Endothelial cell (in vitro differentiated cells): Measurements from ENCODE around the gene GXYLT2. TPM values are rescaled to one million over a fixed set of nuclear protein-coding genes. Genes with fewer than 3 reads are reported as not detected.
A peak's percentile ranks its signal among the peaks of the same experiment; 100 is the strongest.

Experiments
- DNase-seq: peaks from one replicate; pipeline ENCODE4 v3.0.0; 2021; ENCODE audit warnings: low spot score
- H3K27ac Mint-ChIP-seq: one replicate; pipeline ENCODE4 v1.8.0; 2021; ENCODE audit warnings: mixed read lengths, inconsistent platforms; ENCODE audit not compliant: unreplicated experiment
- H3K27me3 Mint-ChIP-seq: one replicate; pipeline ENCODE4 v1.8.0; 2021; ENCODE audit warnings: mild to moderate bottlenecking, moderate library complexity, mixed read lengths, inconsistent platforms; ENCODE audit not compliant: unreplicated experiment
- H3K36me3 Mint-ChIP-seq: one replicate; pipeline ENCODE4 v1.8.0; 2021; ENCODE audit warnings: mild to moderate bottlenecking, low read depth, mixed read lengths, inconsistent platforms; ENCODE audit not compliant: unreplicated experiment
- H3K4me1 Mint-ChIP-seq: one replicate; pipeline ENCODE4 v1.8.0; 2021; ENCODE audit warnings: mild to moderate bottlenecking, mixed read lengths, inconsistent platforms; ENCODE audit not compliant: unreplicated experiment
- H3K4me3 Mint-ChIP-seq: one replicate; pipeline ENCODE4 v1.8.0; 2021; ENCODE audit warnings: mild to moderate bottlenecking, mixed read lengths, inconsistent platforms; ENCODE audit not compliant: unreplicated experiment
- H3K9me3 Mint-ChIP-seq: one replicate; pipeline ENCODE4 v1.8.0; 2021; ENCODE audit warnings: mixed read lengths, inconsistent platforms; ENCODE audit not compliant: unreplicated experiment
- total RNA-seq: library from RNA; stranded (reverse); fragmentation: NEBNext Ultra II Directional; extraction: Animal tissue kit (Norgen Biotek cat#: 25700); gene quantifications from one replicate; pipeline ENCODE4 v1.2.1, GENCODE V29; 2021; ENCODE audit not compliant: unreplicated experiment
- TF ChIP-seq, protein P1 (sequence below): fragments of 200-600 bp; sonication (generic); IDR thresholded peaks from one replicate; pipeline ENCODE4 v1.5.0; 2021; ENCODE audit warnings: antibody characterized with exemption; ENCODE audit not compliant: unreplicated experiment

The GXYLT2 gene
- total RNA-seq, 1 donor from 2014 or later = 1.8 TPM

DNA sequence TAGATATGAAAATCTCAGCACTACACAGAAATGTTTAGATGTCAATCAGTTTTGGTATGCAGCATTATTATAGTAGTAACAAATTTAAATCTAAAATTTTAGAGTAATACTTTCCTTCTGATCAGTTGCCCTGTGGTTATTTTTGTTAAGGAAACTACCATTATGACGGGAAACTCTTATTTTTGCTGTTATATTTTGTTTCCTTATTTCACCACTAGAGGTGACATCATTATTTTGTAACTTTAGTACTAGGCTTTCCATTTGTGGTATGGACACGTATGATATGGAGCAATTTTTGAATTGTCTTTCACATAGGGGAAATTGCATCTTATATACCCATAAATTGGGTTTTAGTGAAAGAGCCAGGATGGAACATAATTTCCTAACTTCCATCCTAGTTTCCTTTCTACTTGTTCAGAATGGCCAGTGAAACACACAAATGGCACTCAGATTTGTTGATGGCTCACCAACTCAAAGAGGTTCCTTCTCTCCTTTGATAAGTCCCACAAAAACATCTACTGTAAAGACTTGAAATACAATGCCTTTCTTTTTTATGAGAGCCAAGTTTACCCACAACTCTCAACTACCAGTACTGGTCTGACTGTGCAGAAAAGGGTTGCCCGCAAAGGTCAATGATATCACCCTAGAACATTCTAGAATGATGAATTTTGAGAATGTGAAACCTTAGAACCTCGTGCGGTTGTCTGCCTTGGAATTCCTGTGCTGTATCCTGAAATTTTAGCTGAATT lies 89.4 kb downstream of the GXYLT2 start:
- peaks cover 4% of the 10 kb centered on the region for H3K4me1 Mint-ChIP-seq
- DNase-seq = no peak
- H3K36me3 Mint-ChIP-seq = no peaks in the 10 kb centered on the region
- H3K4me3 Mint-ChIP-seq = no peak overlapping the region
- TF ChIP-seq, protein P1, sequence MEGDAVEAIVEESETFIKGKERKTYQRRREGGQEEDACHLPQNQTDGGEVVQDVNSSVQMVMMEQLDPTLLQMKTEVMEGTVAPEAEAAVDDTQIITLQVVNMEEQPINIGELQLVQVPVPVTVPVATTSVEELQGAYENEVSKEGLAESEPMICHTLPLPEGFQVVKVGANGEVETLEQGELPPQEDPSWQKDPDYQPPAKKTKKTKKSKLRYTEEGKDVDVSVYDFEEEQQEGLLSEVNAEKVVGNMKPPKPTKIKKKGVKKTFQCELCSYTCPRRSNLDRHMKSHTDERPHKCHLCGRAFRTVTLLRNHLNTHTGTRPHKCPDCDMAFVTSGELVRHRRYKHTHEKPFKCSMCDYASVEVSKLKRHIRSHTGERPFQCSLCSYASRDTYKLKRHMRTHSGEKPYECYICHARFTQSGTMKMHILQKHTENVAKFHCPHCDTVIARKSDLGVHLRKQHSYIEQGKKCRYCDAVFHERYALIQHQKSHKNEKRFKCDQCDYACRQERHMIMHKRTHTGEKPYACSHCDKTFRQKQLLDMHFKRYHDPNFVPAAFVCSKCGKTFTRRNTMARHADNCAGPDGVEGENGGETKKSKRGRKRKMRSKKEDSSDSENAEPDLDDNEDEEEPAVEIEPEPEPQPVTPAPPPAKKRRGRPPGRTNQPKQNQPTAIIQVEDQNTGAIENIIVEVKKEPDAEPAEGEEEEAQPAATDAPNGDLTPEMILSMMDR = peak; percentile 33
- no peak overlapping the region for H3K27ac Mint-ChIP-seq
- H3K27me3 Mint-ChIP-seq = no peaks in the 10 kb centered on the region
- H3K9me3 Mint-ChIP-seq = no peaks in the 10 kb centered on the region

- H3K27ac Mint-ChIP-seq = no peak overlapping the region
- peaks cover 1% of the 10 kb centered on the region for H3K27me3 Mint-ChIP-seq
- DNase-seq = no peak
- no peak overlapping the region for H3K4me3 Mint-ChIP-seq
- H3K9me3 Mint-ChIP-seq = no peaks in the 10 kb centered on the region
- H3K4me1 Mint-ChIP-seq = no peaks in the 10 kb centered on the region
- TF ChIP-seq, protein P1 = no peak
- peaks cover 3% of the 10 kb centered on the region for H3K36me3 Mint-ChIP-seq
Measured at GRCh38 chr3:72982609-72983366, 94.9 kb downstream of the GXYLT2 start.

DNA sequence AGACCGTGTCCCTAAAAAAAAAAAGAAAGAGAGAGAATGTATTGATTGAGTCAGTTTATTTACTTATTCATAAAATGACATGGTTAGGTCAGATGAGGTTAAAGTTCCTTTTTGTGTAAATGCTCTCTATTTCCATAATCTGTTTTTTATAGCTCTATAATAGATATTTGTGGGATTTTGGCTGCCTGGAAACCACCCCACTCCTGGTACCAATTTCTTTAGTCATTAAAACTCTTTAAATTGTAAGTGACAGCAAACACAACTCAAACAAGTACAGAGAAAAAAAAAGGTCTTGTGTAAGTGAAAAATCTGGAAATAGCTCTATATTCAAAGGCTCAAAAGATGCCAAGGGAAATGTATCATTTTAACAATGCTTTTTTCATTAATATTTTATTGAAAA lies 97.7 kb downstream of the GXYLT2 start:
- Mint-ChIP-seq H3K36me3 (peaks cover 3% of the 10 kb centered on the region), H3K4me3 (no peak overlapping the region), H3K27me3 (peaks cover 1% of the 10 kb centered on the region), H3K9me3 (no peaks in the 10 kb centered on the region), H3K27ac (no peak overlapping the region), H3K4me1 (no peaks in the 10 kb centered on the region)
- TF ChIP-seq, protein P1 = no peak
- DNase-seq = no peak

- TF ChIP-seq, protein P1 = no peak
- H3K27me3 Mint-ChIP-seq = peaks cover 2% of the 10 kb centered on the region
- no peaks in the 10 kb centered on the region for H3K36me3 Mint-ChIP-seq
- H3K4me1 Mint-ChIP-seq = peaks cover 5% of the 10 kb centered on the region
- no peak overlapping the region for H3K27ac Mint-ChIP-seq
- no peak for DNase-seq
- H3K4me3 Mint-ChIP-seq = no peak overlapping the region
- no peaks in the 10 kb centered on the region for H3K9me3 Mint-ChIP-seq
Measured at GRCh38 chr3:72990701-72991395, 103.0 kb downstream of the GXYLT2 start.
